Left kidney (tissue), 2 donors: Measurements from ENCODE around the gene RPTOR. TPM values are rescaled to one million over a fixed set of nuclear protein-coding genes. Genes with fewer than 3 reads are reported as not detected.
"Not testable (repeated sequence)": the region's sequence is repeated elsewhere in the genome, so short reads cannot be mapped to it uniquely, and the experiment has no call there.

ENCODE experiments used
- DNase-seq: peaks from one replicate; pipeline ENCODE4 v3.0.0-alpha.2; 2013
- polyA plus RNA-seq: library from polyadenylated mRNA; unstranded; fragments of 120-200 nt; gene quantifications from one replicate; pipeline ENCODE4 v1.2.1, GENCODE V29; 2013; ENCODE audit not compliant: insufficient read length

Gene RPTOR
- polyA plus RNA-seq, 1 donor, result 18.6 TPM

DNA sequence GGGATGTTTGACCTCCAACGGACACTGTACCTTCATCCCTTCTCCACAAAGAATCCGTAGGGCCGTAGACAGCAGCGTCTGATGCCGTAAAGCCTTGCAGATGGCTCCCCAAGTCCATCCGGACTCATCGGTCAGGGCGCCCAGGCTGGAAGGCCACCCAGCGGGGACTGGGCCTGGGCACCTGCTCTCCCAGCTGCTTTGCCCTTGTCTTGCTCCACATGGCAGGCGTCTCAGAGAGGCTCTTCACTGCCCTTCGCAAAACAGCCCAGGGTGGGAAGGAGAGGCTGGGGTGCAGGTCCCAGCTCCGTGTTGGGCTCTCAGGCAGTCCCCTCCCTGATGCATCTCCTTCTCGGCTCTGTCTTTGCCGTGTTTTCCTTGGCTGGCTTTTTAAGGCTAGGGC, 6.2 kb upstream of the RPTOR start:
- DNase-seq, result no peak

DNA sequence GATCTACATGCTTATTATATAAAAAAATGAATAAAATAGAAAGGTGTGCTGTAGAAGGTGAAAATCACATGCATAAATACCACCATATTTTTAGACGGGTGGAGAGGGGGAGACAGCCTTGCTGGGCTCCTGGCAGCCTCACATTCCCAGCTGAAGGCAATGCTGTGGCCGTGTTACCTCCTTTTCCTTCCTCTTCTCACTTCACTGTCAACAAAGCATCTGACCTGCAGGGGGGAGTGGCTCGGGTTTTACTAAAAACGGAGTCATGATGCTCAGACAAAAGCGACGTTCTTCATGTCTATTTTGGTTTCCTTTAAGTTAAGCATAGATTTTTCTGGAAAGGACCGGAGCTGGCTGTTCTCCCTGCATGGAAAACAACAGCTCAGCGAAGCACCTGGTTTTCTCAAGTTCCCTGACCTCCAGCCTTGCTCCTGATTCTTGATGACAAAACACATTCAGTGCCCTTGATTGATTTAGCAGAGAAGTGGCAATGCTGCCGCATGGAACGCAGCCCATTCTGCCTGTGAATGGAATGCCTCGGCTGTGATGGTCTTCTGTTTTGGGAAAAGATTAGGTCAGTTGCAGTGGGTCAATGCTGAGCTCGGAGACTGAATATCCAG, 5.5 kb upstream of the RPTOR start:
- no peak for DNase-seq

DNA sequence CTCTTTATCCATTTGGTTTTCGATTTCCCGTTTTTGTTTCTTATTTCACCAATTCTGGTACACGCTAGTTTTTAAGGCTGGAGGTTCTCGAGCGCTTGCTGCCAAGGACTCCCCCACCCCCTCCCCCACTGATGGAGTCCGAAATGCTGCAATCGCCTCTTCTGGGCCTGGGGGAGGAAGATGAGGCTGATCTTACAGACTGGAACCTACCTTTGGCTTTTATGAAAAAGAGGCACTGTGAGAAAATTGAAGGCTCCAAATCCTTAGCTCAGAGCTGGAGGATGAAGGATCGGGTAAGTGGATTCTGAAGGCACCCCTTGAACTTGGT, 825 bp downstream of the RPTOR start:
- DNase-seq, result no peak

DNA sequence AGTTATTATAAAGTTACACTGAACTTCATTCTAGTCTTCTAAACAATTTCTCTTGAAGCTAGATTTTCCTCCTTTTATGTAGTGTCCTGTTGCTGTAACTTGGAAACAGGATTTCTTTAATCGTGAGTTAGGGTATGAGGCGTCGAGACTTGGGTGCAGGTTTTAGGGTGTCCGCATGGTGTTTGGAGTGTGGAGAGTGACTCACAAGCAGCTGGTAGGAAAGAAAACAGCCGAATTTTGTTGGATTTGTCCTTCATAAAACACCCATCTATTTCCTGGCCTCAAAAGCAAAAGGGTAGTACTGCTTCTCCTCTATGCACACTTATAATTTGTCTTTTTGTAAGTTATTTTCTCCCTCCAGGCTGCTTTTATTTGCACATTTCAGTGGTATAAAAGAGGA, 1.6 kb downstream of the RPTOR start:
- DNase-seq, result no peak

DNA sequence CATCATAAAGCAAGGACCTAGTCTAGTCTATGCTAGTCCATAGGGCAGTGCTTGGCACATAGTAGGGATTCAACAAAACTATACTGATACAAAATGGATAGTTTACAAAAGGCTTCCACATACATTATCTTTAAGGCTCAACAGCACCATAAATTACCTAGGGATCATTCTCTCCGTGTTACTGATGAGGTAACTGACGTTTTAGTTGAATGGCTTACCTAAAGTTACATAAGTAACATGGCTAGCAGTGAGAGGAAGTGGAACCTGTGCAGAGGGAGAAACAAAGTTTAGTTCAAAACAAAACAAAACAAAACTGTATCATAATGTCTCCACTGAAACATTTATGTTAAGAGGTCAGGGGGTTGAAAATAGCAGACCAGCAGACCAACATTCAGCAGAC, 7.9 kb downstream of the RPTOR start:
- DNase-seq, result no peak

DNA sequence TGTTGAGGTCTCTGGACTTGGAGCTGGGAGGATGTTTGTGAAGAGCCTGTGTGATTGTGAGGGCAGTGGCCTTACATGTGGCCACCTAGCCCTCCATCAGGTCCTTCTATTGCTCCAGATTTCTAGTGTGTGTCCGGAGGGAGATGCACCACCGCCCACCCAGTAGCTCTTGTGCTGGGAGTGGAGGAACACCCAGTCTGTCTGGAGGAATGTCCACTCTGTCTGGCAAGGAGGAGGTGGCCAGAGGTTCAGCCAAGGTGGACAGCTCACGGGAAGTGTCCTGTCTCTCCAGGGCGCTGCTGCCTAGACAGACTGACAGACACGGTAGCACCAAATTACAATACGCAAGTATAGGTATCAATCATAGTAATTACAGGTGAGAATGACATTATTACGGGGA, 10.6 kb downstream of the RPTOR start:
- no peak for DNase-seq

DNA sequence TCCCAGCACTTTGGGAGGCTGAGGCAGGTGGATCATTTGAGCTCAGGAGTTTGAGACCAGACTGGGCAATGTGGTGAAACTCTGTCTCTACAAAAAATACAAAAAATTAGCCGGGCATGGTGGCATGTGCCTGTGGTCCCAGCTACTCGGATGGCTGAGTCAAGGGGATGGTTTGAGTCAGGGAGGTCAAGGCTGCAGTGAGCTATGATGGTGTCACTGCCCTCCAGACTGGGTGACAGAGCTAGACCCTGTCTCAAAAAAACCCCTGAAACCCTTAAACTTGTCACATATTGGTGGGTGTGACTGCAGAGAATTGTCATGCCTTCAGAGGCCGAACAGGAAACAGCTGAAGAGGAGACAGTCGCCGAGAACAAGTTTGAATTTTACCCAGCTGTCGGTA, 13.4 kb downstream of the RPTOR start:
- no peak for DNase-seq

DNA sequence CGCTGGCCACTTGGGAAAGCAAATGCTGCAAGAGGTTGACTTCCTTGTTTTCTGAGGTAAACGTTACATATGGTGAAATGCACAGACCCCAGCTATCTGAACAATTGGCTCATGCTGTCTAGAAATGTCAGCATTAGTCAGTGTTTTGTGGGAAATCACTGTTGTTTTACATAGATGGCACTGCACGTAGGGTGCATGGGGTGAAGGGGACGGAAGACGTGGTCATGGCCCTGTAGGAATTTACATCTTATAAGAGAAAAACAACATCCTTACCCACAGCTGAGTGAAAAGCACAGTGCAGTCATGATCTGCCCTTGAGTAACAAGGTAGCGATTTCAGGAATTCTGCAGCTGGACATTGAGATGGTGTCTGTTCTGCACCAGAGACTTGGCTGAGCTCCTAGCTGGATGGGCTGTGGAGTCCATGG, 15.2 kb downstream of the RPTOR start:
- no peak for DNase-seq

DNA sequence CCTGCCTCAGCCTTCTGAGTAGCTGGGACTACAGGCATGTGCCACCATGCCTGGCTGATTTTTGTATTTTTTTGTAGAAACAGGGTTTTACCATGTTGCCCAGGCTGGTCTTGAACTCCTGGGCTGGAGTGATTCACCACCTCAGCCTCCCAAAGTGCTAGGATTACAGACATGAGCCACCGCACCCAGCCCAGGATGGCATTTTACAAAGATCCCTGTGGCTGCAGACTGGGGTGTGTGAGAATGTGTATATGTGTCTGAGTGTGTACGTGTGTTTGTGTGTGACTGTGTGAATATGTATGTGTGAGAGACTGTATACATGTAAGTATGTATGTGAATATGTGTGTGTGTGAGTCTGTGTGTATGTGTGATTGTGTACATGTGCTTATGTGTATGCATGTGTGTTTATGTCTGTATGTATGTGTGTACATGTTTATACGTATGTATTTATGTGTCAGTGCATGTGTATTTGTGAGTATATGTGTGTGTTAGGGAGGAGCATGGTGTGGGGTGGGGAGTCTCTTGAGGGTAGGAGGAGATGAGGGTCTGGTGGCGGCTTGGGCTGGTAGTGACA, 17.0 kb downstream of the RPTOR start:
- no peak for DNase-seq

DNA sequence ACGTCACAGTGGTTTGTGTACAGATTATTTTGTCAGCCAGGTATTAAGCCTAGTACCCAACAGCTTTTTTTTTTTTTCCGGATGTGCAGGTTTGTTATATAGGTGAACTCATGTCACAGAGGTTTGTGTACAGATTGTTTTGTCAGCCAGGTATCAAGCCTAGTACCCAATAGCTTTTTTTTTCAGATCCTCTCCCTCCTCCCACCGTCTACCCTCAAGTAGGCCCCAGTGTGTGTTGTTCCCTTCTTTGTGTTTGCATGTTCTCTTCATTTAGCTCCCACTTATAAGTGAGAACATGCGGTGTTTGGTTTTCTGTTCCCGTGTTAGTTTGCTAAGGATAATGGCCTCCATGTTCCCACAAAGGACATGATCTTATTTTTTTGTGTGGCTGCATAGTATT, 19.9 kb downstream of the RPTOR start:
- no peak for DNase-seq

DNA sequence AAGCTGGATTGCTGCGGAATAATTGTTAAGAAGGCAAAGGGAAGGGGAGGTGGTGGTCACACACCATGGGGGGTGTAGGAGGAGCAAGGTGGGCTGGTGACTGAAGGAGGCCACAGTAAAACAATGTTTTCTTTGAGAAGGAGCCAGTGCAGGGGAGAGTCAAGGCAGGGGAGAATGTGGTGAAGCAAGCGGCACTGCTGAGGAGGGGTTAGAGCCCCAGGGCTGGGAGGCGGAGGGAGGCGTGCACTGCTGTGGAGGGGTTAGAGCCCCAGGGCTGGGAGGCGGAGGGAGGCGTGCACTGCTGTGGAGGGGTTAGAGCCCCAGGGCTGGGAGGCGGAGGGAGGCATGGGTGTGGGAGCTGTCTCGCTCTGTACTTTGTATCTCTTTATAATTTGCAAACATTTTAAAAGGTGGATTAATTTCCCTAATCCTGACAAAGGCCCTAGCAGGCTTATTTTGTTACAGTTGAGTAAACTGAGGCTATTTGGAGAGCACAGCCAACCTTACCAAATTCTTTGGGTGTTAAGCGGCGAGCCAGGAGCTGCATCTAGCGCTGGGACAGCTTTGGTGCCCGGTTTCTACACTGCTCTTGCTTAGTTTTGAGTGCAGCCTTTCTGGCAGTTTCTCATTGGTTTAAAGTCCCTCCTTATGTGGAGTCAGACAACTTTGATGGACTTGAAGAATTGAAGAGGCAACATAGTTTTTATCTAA, 20.9 kb downstream of the RPTOR start:
- no peak for DNase-seq

DNA sequence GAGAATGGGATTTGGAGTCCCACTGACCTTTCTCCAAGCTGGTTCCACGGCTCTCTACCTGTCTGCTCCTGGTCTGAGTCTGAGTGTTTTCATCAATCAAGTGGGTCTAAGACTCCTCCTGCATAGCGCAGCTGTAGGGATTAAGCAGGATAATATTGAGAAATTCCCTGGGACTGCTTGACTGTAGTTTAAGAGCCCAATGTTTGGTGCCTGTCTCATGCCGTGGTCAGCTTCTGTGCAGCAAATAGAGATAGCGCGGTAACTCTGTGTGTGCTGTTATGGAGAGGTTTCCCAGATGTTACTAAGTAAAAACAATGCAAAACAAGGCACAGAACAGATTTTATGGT, 21.4 kb downstream of the RPTOR start:
- no peak for DNase-seq

DNA sequence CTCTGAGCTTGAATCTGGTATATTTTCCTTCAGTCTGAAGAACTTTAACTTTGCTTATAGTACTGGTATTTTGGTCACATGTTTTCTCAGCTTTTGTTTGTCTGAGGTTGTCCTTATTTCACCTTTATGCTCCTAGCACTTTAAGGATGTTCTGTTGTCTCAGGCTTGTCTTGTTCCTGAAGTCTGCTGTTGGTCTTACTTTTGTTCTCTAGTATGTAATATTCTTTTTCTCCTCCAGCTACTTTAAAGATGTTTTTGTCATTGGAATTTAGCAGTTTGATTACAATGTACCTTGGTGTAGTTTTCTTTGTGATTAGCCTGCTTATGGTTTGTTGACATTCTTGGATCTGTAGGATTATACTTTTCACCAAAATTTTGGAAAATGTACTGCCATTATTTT, 23.6 kb downstream of the RPTOR start:
- DNase-seq, result no peak

DNA sequence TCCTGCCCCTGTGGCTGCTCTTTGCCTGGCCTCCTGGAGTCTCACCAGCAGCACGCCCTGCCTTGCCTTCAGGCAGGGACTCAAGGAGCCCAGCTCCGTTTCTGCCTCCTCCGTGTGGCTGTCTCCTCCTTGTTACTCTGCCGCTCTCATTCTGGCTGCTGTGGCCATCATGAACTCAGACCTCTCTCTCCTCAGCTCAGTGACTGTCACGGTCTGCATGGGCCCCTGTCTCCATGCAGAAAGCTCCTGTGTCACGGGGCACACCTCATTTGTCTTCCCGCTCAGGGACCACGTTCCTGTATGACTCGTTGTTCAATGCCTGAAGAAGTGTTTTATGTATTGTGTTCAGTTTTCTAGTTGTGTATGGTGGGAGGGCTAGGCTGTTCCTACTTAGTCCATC, 25.3 kb downstream of the RPTOR start:
- DNase-seq, result no peak

DNA sequence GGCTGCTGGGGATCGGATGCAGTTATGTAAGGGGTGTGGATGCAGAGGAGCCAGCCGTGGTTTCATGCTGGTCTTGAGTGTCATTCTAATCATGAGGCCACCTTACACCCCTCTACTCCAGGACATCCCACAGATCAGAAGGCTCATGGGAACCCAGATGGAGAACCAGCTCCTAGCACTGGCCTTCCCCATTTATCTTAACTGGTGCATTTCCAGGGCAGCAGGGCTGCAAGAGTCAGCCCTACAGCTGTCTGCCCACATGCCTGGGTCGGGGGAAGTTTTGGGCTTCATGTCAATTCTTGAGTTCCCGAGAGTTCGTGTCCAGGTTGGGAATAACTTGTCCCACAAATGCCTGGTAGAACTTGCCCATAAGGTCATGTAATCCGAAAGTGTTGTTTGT, 29.1 kb downstream of the RPTOR start:
- no peak for DNase-seq

DNA sequence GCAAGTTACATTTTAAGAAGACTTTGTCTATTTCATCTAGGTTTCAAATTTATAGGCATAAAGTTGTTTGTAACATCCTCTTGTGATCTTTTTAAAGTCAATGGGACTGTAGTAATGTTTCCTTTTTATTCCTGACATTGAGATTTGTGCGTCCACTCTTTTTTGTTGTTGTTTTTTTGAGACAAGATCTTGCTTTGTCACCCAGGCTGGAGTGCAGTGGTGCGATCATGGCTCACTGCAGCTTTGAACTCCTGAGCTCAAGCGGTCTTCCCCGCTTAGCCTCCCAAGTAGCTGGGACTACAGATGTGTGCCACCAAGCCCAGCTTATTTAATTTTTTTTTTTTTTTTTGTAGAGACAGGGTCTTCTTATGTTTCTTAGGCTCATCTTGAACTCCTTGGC, 29.9 kb downstream of the RPTOR start:
- DNase-seq, result no peak

DNA sequence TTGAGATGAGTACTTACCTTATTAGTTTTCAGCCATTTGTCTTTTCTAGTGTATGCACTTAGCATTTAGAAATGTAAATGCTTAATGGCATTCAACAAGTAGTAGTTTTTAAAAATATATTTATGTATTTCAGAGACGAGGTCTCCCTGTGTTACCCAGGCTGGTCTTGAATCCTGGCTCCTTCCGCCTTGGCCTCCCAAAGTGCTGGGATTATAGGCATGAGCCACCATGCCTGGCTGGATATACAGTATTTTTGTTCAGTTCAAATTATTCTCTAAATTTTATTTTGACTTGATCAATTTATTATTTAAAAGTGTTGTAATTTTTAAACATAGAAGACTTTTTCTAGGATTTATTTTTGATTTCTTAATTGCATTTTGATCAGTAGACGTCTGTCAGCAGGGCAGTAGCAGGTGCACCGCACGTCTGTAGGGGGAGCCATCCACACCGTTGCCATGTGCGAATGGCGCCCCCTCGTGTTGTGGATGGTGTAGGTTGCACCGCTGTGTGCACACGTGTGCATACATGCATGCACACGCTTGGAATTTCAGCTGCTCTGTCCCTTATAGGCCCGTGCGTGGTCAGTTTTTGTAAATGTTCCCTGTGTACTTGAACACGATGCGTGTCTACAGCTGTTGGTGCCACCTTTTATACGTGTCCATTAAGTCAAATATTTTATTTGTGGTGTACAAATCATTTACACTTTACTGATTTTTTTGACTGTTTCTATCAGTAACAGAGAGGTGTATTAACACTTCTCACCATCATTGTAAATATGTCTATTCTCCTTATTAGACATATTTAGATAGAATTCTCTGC, 30.6 kb downstream of the RPTOR start:
- DNase-seq, result peak; percentile 75

DNA sequence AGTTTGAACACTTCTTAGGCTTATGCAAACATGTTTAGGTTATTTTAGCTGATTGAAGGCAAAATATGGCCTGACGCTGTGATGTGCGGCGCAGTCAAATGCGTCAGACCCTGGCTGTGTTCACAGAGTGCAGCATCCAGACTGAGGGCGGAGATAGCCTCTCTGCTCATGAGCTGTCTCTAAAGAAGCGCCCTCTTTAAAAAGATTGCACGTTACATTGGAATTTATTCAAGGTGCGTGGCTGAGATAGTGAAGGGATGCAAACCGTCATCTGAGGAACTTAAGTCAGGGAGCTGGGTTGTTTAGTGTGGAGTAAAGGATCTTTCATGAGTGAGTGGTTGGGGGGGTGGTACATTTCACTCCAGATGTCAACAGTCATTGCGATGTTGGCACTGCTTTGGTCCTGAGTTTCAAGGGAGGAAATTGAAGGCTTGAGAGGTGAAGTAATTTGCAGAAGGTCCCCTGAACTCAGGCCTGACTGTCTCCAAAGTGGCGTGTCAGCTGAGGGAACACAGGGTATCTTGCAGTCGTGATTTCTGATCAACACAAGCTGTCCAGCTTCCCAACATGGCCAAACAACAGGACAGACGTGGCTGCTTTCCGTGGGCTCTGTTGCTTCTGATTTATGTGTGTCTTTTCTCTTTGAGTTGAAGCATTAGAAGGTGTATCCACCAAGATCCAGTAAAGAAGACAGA, 33.4 kb downstream of the RPTOR start:
- no peak for DNase-seq

DNA sequence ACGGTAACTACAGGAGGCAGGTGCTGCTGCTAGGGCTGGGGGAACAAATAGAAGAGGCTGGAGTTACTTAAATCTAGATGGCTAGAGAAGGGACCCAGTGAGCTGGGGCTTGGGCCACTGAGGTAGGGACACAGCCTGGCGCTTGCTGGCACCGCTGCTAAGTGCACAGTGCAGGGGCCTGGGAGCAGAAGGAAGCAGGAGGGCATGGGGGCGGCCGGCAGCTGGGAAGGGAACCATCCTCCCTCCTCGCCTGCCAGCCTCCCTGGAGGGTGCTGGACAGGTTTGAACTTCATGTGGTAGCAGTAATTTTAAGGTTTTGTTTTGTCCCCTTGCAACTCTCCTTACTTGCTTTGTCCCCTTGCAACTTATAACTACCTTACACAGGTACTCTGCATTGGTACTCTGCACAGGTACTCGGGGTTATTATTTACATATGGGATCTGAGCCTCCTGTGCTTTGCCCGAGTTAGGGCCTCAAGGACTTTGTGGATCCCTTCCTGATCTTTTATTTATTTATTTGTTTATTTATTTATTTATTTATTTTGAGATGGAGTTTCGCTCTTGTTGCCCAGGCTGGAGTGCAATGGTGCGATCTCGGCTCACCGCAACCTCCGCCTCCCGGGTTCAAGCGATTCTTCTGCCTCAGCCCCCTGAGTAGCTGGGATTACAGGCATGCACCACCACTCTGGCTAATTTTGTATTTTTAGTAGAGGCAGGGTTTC, 34.2 kb downstream of the RPTOR start:
- DNase-seq, result not testable (repeated sequence)

DNA sequence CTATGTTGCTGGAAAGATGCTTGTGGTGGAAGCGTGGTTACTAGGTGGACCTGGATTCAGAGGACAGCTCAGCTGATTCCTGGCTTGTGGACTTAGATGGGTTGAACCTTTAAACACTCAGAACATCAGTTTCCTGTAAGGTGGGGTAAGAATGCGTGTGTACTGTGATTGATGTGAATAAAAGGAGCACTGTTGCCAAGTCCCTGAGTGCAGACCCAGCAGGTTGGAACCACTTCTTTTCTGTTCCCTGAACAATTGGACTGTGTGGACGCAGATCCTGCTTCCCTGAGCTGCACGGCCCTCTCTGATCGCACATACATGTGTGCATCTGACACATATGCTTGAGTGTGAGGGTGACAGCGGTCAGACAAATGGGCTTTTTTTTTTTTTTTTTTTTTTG, 37.5 kb downstream of the RPTOR start:
- DNase-seq, result no peak

DNA sequence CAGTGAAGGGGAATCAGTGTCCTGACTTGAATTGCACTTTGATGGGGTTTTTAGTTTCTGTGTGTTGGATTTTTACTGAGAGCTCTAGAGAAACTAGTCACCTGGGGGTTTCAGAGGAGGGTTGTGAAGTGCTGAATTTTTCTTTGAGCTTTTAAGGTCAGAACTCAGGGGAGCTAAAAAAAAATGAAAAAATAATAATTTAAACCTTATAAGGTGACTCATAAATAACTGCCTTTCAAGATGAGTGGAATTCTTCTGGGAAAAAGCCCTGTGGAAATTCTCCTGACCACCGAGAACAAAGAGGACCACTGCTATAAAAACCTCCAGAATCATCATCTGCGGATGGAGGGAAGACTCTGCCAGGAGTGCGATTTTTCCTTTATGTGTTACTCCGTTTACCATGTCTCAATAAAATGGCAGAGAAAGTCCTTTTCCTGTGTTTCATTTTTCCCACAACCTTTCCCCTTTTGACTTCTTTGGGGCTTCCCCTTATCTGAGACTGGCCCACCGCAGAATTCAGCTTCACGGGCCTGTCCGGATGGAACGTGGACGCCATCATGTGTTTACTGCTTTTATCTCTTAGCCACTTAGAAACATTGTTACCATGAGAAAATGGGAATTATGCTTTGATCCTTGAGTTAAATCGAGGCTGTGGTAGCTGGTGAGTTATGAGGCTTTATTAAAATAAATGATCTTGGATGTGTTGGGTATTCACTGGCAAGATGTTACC, 39.7 kb downstream of the RPTOR start:
- no peak for DNase-seq
